NCI-H226 (cell line): Measurements from ENCODE around the gene KRT6C.
"Not testable (repeated sequence)": the region's sequence is repeated elsewhere in the genome, so short reads cannot be mapped to it uniquely, and the experiment has no call there.

Experiments
- DNase-seq: peaks from one replicate; pipeline ENCODE4 v3.0.0-alpha.2; 2015

Gene KRT6C

GRCh38 chr12:52499806-52500560, 26.4 kb upstream of the KRT6C start:
- DNase-seq: peak; percentile 50

GRCh38 chr12:52498946-52499345, 25.3 kb upstream of the KRT6C start:
- no peak for DNase-seq

- no peak for DNase-seq
Measured at GRCh38 chr12:52497975-52498374, 24.4 kb upstream of the KRT6C start.

- DNase-seq: peak; percentile 99
Measured at GRCh38 chr12:52496590-52497071, 23.0 kb upstream of the KRT6C start.

- peak; percentile 64 for DNase-seq
Measured at GRCh38 chr12:52496054-52496453, 22.4 kb upstream of the KRT6C start.

- peak; percentile 97 for DNase-seq
Measured at GRCh38 chr12:52495389-52495788, 21.8 kb upstream of the KRT6C start.

GRCh38 chr12:52494518-52494917, 20.9 kb upstream of the KRT6C start:
- peak; percentile 99 for DNase-seq

GRCh38 chr12:52494100-52494499, 20.5 kb upstream of the KRT6C start:
- DNase-seq: no peak

GRCh38 chr12:52493172-52493571, 19.6 kb upstream of the KRT6C start, which contains the start of gene KRT6A:
Gene KRT6A, minus strand, starts transcription at chr12:52493257. Its CDS starts 69 bp downstream, at chr12:52493188.
- DNase-seq: no peak

- DNase-seq: not testable (repeated sequence)
Measured at GRCh38 chr12:52492405-52492804, 18.8 kb upstream of the KRT6C start.

- not testable (repeated sequence) for DNase-seq
Measured at GRCh38 chr12:52491495-52491894, 17.9 kb upstream of the KRT6C start.

- no peak for DNase-seq
Measured at GRCh38 chr12:52488736-52489135, 15.1 kb upstream of the KRT6C start.

GRCh38 chr12:52487744-52488443, 14.3 kb upstream of the KRT6C start:
- not testable (repeated sequence) for DNase-seq

GRCh38 chr12:52487211-52487610, 13.6 kb upstream of the KRT6C start:
- no peak for DNase-seq

- no peak for DNase-seq
Measured at GRCh38 chr12:52486166-52487105, 12.8 kb upstream of the KRT6C start.

GRCh38 chr12:52480073-52480472, 6.5 kb upstream of the KRT6C start:
- no peak for DNase-seq

- no peak for DNase-seq
Measured at GRCh38 chr12:52477651-52478050, 4.0 kb upstream of the KRT6C start.

- DNase-seq: no peak
Measured at GRCh38 chr12:52474212-52474611, 607 bp upstream of the KRT6C start.

- DNase-seq: no peak
Measured at GRCh38 chr12:52469853-52470252, 3.8 kb downstream of the KRT6C start.

- DNase-seq: no peak
Measured at GRCh38 chr12:52464897-52465296, 8.7 kb downstream of the KRT6C start.

GRCh38 chr12:52461693-52462092, 11.9 kb downstream of the KRT6C start:
- DNase-seq: no peak

GRCh38 chr12:52458861-52459260, 14.7 kb downstream of the KRT6C start:
- no peak for DNase-seq

GRCh38 chr12:52455821-52456220, 17.8 kb downstream of the KRT6C start:
- peak; percentile 52 for DNase-seq
